ENCODE measurements around the gene PTGES. TPM values are rescaled to one million over a fixed set of nuclear protein-coding genes. Genes with fewer than 3 reads are reported as not detected.

The PTGES gene
- total RNA-seq, 2 experiments from 2014 or later, result not detected

- Mint-ChIP-seq H3K9me3 (no peaks in the 10 kb centered on the region), H3K4me3 (no peak overlapping the region), H3K27me3 (no peaks in the 10 kb centered on the region), H3K27ac (no peak overlapping the region), H3K36me3 (no peaks in the 10 kb centered on the region), H3K4me1 (ENCODE audit: low read depth) (peaks cover 8% of the 10 kb centered on the region)
- CTCF ChIA-PET, result no interaction called here
- no peak for DNase-seq
- POLR2A ChIA-PET, result no interaction called here
- intact Hi-C loops (cut with micrococcal nuclease), result no loop called here
Observed at GRCh38 chr9:129708793-129709192, 44.0 kb downstream of the PTGES start.

DNA sequence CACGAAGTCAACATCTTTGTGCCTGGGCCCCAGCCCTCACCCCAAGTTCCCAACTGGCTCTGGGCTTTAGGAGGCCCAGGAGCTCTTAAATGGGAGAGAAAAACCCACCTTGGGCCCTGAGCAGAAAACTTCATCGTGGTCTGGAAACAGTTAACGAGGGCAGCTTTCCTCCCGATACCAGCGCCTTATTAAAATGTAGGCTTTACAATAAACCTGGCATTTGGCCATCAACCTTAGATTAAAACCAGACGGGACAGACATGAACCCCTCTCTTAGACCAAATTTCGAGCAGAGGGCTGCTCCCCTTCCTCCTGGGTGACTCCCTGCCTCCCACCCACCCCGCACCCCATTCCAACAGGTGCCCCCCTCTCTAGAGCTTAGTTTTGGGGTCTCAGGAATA, 48.0 kb downstream of the PTGES start:
- H3K36me3 Mint-ChIP-seq, result no peaks in the 10 kb centered on the region
- peaks cover 2% of the 10 kb centered on the region for H3K27me3 Mint-ChIP-seq
- H3K4me3 Mint-ChIP-seq, result no peak overlapping the region
- H3K4me1 Mint-ChIP-seq (ENCODE audit: low read depth), result no peaks in the 10 kb centered on the region
- no peak overlapping the region for H3K27ac Mint-ChIP-seq
- POLR2A ChIA-PET, result no interaction called here
- no peak for DNase-seq
- intact Hi-C loops (cut with micrococcal nuclease), result no loop called here
- H3K9me3 Mint-ChIP-seq, result no peaks in the 10 kb centered on the region
- CTCF ChIA-PET, result interaction anchor here (0.6 kb wide), 1 partner anchor 442 kb away, joined by 3 read pairs; no protein-coding TSS in a partner anchor

DNA sequence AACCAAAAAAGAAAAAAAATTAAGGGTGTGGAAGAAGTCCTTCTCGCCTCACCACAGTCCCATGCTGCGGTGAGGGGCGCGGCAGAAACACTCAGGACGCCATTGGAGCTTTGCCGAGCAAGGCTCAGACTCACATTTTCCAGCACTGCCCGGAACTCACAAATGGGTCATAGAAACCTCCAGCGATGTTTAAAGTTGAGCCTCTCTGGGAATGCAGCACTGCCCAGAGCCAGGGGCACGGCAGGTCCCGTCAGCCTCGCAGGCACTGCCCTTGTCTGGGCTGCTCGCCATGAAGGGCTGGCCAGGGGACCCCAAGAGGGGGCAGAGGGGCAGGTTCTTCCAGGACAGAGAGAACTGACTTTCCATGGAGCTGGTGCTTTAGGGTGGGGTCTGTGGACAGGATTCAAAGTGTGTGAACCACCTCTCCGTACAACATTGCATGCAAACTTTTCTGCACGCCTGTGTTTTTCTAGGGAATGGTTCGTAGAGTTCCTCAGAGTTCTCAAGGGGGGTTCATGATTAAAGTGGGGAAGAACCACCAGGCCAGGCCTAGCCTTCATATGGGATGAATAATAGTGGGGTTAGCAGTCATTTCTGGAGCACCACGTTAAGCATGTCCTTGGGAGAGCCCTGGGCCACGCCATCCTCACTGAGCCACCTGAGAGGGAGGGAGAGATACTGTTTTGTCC, 49.0 kb downstream of the PTGES start:
- no peaks in the 10 kb centered on the region for H3K9me3 Mint-ChIP-seq
- H3K4me3 Mint-ChIP-seq, result no peak overlapping the region
- no peak for DNase-seq
- H3K27ac Mint-ChIP-seq, result no peak overlapping the region
- intact Hi-C loops (cut with micrococcal nuclease), result no loop called here
- ChIA-PET POLR2A (no interaction called here), CTCF (no interaction called here)
- H3K27me3 Mint-ChIP-seq, result peaks cover 8% of the 10 kb centered on the region
- no peaks in the 10 kb centered on the region for H3K36me3 Mint-ChIP-seq
- H3K4me1 Mint-ChIP-seq (ENCODE audit: low read depth), result no peaks in the 10 kb centered on the region

DNA sequence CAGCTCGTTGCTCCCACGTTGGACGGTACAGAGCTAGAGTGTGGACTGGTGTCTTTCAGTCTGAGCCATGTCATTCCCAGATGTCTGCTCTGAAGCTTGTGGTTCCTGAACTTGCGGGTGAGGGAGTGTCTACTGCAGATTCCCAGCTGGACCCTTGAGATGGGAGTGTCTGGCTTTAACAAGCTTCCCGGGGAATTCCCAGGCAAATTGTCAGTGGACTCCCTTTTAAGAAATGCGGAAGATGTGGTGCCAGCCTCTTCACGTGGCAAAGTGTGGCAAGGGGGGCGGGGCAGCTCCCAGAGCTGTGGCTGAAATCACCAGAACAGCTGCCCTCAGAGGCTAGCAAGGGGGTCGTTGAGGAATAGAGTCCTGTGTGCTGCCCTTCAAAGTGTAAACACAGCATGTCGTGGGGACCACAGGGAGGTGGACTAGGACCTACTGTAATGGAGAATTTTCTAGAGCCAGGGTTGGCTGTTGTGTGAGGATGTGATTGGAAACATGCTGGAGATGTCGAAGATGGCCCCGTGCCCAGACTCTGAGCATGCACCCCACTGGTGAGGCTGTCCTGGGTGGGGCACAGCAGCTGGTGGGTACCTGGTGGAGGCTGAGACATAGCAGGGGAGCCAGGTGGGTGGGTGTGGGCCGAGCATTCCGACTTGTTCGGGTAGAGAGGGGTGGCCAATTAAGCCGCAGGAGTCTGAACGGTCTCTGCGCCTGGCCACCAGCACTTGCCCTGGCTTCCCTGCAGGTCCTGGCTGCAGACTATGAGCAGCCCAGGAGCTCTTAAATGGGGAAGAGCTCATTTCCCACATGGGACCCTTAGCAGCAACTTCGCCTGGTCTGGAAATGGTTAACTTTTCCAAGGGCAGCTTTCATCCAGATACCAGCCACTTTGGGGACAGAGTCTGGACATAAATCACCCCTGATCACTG, 50.0 kb downstream of the PTGES start:
- no peak overlapping the region for H3K4me3 Mint-ChIP-seq
- no peak overlapping the region for H3K27ac Mint-ChIP-seq
- H3K36me3 Mint-ChIP-seq, result no peaks in the 10 kb centered on the region
- no peaks in the 10 kb centered on the region for H3K9me3 Mint-ChIP-seq
- no peak for DNase-seq
- ChIA-PET CTCF (no interaction called here), POLR2A (no interaction called here)
- peaks cover 10% of the 10 kb centered on the region for H3K27me3 Mint-ChIP-seq
- intact Hi-C loops (cut with micrococcal nuclease), result no loop called here
- H3K4me1 Mint-ChIP-seq (ENCODE audit: low read depth), result peaks cover 2% of the 10 kb centered on the region

DNA sequence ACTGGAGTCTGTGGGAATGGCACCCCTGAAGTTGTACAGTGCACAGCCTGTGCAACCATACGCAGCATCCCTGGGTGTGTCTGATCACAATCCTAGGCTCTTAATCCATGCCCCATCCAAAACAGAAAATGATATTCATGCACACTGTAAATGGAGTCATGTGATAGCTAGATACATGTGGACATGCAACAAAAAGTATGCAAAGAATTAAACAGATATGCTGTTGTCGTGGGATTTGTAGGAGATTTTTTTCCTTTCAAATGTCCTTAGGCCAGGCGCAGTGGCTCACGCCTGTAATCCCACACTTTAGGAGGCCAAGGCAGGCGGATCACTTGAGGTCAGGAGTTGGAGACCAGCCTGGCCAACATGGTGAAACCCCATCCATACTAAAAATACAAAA, 51.3 kb downstream of the PTGES start:
- Mint-ChIP-seq H3K27ac (no peak overlapping the region), H3K9me3 (no peaks in the 10 kb centered on the region), H3K36me3 (no peaks in the 10 kb centered on the region), H3K27me3 (peaks cover 15% of the 10 kb centered on the region), H3K4me3 (no peak overlapping the region), H3K4me1 (ENCODE audit: low read depth) (peaks cover 5% of the 10 kb centered on the region)
- ChIA-PET CTCF (no interaction called here), POLR2A (no interaction called here)
- intact Hi-C loops (cut with micrococcal nuclease), result no loop called here
- no peak for DNase-seq

GRCh38 chr9:129701054-129701453, 51.8 kb downstream of the PTGES start:
- Mint-ChIP-seq H3K27ac (no peak overlapping the region), H3K4me3 (no peak overlapping the region), H3K9me3 (no peaks in the 10 kb centered on the region), H3K4me1 (ENCODE audit: low read depth) (peaks cover 5% of the 10 kb centered on the region), H3K27me3 (peaks cover 16% of the 10 kb centered on the region), H3K36me3 (no peaks in the 10 kb centered on the region)
- intact Hi-C loops (cut with micrococcal nuclease), result no loop called here
- ChIA-PET CTCF (no interaction called here), POLR2A (no interaction called here)
- DNase-seq, result no peak

- CTCF ChIA-PET, result interaction anchor here (1.9 to 2.3 kb wide), 2 partner anchors 28 to 40 kb away, joined by 6 to 8 read pairs; no protein-coding TSS in a partner anchor
Observed at GRCh38 chr9:129698254-129698757, 54.5 kb downstream of the PTGES start.

GRCh38 chr9:129697656-129698253, 55.1 kb downstream of the PTGES start:
- ChIA-PET POLR2A (interaction anchor here (0.6 to 1.0 kb wide), 2 partner anchors 22 to 103 kb away, joined by 3 read pairs; no protein-coding TSS in a partner anchor), CTCF (interaction anchor here (1.8 to 1.9 kb wide), 2 partner anchors 28 to 86 kb away, joined by 6 to 8 read pairs; no protein-coding TSS in a partner anchor)
- Mint-ChIP-seq H3K36me3 (no peaks in the 10 kb centered on the region), H3K27me3 (peaks cover 33% of the 10 kb centered on the region), H3K4me3 (peak overlapping the region; percentile 49), H3K9me3 (no peaks in the 10 kb centered on the region), H3K27ac (no peak overlapping the region), H3K4me1 (ENCODE audit: low read depth) (peaks cover 5% of the 10 kb centered on the region)
- intact Hi-C loops (cut with micrococcal nuclease), result loop anchor here (10.0 kb wide), 1 partner anchor 53 kb away; the partner anchor contains the start of gene ASB6
- DNase-seq, result peak; percentile 68

More at GRCh38 chr9:129698254-129698757, 54.5 kb downstream of the PTGES start:
- Mint-ChIP-seq H3K27ac (no peak overlapping the region), H3K36me3 (no peaks in the 10 kb centered on the region), H3K4me3 (peak overlapping the region; percentile 3), H3K4me1 (ENCODE audit: low read depth) (peaks cover 5% of the 10 kb centered on the region), H3K27me3 (peaks cover 33% of the 10 kb centered on the region), H3K9me3 (no peaks in the 10 kb centered on the region)
- POLR2A ChIA-PET, result interaction anchor here (1.0 kb wide), 1 partner anchor 22 kb away, joined by 3 read pairs; no protein-coding TSS in a partner anchor
- intact Hi-C loops (cut with micrococcal nuclease), result loop anchor here (10.0 kb wide), 1 partner anchor 54 kb away; the partner anchor contains the start of gene ASB6
- DNase-seq, result peak; percentile 21

- Mint-ChIP-seq H3K4me1 (ENCODE audit: low read depth) (peaks cover 5% of the 10 kb centered on the region), H3K9me3 (no peaks in the 10 kb centered on the region), H3K36me3 (no peaks in the 10 kb centered on the region), H3K4me3 (peak overlapping the region; percentile 66), H3K27me3 (peaks cover 32% of the 10 kb centered on the region), H3K27ac (no peak overlapping the region)
- DNase-seq, result peak; percentile 16
- ChIA-PET POLR2A (interaction anchor here (0.6 to 0.7 kb wide), 2 partner anchors 13 to 103 kb away, joined by 3 read pairs; no protein-coding TSS in a partner anchor), CTCF (interaction anchor here (0.7 to 1.9 kb wide), 3 partner anchors 29 to 87 kb away, joined by 6 to 8 read pairs (median 8); no protein-coding TSS in a partner anchor)
- intact Hi-C loops (cut with micrococcal nuclease), result loop anchor here (10.0 kb wide), 1 partner anchor 52 kb away; the partner anchor contains the start of gene ASB6
Observed at GRCh38 chr9:129696944-129697655, 55.7 kb downstream of the PTGES start.

DNA sequence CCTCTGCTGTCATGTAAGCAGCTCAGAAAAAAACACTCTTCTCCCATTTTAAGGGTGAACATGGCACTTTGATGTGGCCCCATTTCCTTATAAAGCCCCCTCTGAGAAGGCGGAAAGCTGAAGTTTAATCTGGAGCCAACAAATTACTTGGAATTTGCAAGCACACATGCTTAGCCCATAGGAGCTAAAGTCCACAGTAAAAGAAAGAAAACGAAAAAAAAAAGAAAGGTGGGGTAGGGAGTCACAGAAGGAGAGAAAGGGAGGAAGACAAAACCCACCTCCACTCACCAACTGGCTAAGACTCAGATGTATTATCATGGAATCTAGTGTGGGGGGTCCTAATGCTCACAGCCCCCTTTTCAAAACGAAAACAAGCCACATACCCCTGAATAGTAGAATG, 57.0 kb downstream of the PTGES start:
- Mint-ChIP-seq H3K27me3 (peaks cover 32% of the 10 kb centered on the region), H3K9me3 (no peaks in the 10 kb centered on the region), H3K36me3 (no peaks in the 10 kb centered on the region), H3K4me1 (ENCODE audit: low read depth) (peaks cover 5% of the 10 kb centered on the region), H3K27ac (no peak overlapping the region), H3K4me3 (no peak overlapping the region)
- CTCF ChIA-PET, result interaction anchor here (1.1 to 1.8 kb wide), 2 partner anchors 72 to 88 kb away, joined by 3 to 6 read pairs; no protein-coding TSS in a partner anchor
- no peak for DNase-seq
- POLR2A ChIA-PET, result no interaction called here
- intact Hi-C loops (cut with micrococcal nuclease), result loop anchor here (10.0 kb wide), 1 partner anchor 51 kb away; the partner anchor contains the start of gene ASB6

- ChIA-PET CTCF (no interaction called here), POLR2A (no interaction called here)
- Mint-ChIP-seq H3K36me3 (no peaks in the 10 kb centered on the region), H3K4me1 (ENCODE audit: low read depth) (peaks cover 5% of the 10 kb centered on the region), H3K4me3 (no peak overlapping the region), H3K27ac (no peak overlapping the region), H3K9me3 (no peaks in the 10 kb centered on the region), H3K27me3 (peaks cover 28% of the 10 kb centered on the region)
- no peak for DNase-seq
- intact Hi-C loops (cut with micrococcal nuclease), result loop anchor here (10.0 kb wide), 1 partner anchor 49 kb away; the partner anchor contains the start of gene ASB6
Observed at GRCh38 chr9:129694243-129694646, 58.6 kb downstream of the PTGES start.
